ENCODE measurements around the gene WDSUB1.

The WDSUB1 gene

DNA sequence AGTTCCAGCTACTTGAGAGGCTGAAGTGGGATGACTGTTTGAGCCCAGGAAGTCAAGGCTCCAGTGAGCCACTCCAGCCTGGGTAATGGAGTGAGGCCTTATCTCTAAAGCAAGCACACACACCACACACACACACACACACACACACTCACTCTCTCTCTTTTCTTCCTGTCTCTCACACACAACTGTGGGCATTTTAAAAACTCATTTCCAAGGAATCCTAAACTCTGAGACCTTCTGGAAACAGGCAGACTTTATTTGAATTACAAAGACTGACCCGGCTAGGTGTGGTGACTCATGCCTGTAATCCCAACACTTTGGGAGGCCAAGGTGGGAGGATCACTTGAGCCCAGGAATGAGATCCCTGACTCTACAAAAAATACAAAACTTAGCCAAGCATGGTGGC is 21.3 kb downstream of the WDSUB1 start:
- no peak for DNase-seq (ENCODE audit: low spot score)

DNA sequence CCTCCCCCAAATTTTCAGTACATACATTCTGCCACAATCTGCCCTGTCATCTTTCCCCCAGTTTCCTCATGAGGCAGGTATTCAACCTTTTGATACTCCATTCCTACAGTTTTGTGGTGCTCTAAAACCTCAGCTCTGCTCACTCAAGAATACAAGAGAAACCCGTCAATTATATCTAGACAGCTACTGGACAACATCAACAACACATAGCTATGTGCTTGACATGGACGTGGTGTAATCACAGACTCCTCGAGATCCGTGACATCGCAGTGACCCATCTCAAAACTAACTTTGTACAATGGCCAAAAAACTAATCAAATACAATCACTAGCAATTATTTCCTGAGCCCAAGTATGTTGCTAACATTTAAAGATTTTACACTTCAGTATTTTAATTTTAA is 23.6 kb downstream of the WDSUB1 start:
- DNase-seq (ENCODE audit: low spot score) = no peak

DNA sequence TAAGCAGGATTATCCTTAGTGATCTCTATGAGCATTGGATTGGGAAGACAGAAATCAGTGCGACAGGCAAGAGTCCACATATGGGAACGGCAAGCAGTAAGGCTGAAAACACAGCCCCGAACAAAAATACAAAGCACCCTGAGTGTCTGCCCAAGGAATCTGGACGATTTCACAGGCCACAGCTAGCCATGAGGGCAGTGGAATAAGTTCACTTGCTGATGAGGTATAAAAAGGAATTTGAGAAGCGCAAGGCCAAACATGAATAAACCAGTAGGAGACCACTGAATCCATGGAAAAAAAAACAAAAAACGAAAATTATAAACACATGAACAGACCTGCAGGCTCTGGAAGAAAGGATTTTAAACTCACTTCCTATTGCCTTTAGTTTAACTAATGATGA is 24.3 kb downstream of the WDSUB1 start:
- no peak for DNase-seq (ENCODE audit: low spot score)

DNA sequence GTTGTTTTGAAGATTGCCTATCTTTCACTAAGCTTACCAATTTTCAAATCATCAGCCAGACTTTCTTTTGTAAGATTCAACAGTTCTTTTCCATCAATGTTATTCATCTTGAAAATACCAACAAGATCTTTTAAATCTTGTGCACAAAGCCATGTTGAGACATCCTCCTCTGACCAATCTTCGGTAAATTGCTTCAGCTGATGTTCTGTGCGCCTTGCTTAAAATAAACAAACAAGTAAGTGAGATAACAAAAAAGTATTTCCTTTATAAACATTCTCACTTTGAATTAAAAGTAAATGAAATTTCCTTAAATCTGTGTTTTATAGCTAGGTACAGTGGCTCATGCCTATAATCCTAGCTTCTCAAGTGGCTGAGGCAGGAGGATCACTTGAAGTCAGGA is 30.3 kb downstream of the WDSUB1 start:
- no peak for DNase-seq (ENCODE audit: low spot score)

DNA sequence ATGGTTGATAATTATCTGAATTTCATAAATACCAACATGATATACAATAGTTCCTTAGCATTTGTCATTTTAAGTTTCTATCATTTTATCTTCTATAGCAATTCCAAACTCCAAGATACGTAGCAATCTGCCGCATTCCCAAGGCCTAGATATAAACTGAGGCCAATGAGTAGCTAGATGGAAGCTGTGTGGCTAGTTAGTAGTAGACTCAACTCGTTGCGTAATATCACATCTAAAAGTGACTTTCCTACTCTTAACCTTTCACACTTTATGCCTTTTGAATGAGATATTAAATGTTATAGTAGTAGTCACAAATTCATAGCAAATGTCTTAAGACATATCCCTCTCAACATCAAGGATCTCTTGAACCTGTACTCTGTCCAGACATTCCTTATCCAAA is 33.6 kb downstream of the WDSUB1 start:
- DNase-seq (ENCODE audit: low spot score) = no peak

DNA sequence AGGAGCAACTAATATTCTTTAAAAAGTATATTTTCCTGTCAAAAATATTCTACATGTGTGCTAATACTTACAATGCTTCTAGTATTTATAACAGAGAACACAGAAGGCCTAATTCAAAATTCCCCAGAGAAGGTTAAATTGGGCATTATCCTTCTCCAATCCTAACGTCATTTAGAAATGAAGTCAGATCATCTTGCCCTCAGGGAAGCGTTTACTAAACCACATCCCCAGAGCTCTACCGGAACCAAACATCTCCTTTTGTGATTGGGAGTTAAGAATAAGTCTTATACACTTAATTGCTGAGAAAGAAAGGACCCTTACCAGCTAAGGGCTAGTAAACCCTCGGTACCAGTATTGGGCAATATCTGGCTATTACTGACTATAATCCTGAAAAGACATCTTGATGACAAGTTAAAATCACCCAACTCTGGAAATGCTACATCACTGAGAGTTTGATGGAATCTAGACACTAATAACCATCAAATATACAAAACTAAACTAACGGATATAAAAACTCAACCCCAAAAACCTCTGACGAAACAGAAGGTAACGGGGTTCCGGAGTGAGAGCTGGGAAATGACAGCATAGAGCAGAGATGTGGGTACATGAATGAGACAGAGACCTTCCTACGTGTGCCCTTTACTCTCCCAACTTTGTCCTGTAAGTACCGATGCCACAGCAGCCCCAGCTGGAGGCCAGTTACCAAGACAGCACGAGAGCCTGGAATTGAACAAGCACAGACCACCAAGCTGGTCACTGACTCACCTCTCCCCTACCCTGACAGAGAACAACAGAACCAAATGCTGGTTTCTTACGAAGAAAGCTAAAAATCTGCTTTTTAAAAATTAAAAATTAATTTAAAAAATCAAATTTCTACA is 35.0 kb downstream of the WDSUB1 start:
- no peak for DNase-seq (ENCODE audit: low spot score)

GRCh38 chr2:159249990-159250715 is 36.4 kb downstream of the WDSUB1 start:
- DNase-seq (ENCODE audit: low spot score) = peak; percentile 29

DNA sequence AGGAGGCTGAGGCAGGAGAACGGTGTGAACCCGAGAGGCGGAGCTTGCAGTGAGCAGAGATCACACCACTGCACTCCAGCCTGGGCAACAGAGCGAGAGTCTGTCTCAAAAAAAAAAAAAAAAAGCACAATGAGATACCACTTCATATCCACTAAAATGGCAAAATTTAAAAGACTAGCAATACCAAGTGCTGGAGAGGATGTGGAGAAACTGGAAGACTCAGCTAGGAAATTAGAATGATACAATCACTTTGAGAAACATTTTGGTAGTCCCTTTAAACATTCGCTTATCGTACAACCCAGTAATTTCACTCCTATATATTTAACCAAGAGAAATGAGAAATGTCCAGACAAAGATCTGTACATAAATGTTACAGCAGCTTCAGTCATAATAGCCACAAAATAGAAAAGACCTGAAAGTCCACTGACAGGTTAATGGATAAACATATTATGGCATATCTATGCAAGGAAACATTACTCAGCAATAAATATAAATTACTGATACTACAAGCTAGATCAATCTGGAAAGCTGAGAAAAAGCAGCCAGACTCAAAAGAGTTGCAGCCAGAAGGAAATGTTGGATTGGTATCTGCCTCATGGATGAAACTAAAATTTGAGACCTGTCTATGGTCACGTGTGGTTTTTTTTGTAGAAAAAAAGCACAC is 40.0 kb downstream of the WDSUB1 start:
- no peak for DNase-seq (ENCODE audit: low spot score)

GRCh38 chr2:159243529-159243928 is 43.0 kb downstream of the WDSUB1 start:
- no peak for DNase-seq (ENCODE audit: low spot score)

DNA sequence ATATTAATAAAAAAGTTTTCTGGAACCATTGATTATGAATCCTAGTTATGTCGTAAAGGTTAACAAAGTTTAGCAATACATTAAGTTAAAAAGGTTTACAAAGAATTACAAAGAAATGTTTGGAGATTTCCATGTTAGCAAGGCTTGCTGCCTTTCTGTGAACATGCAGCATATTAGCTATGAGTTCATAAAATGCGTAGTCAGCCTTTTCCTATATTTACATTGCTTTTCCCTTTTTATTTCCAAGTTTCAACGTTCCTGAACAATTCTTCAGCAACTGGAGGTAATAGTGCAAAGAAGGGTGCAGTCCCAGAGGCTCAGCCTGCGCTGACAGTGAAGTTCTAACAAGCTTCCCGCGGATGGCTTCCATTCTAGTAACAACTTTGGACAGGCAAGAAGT is 51.6 kb downstream of the WDSUB1 start:
- DNase-seq (ENCODE audit: low spot score) = no peak

DNA sequence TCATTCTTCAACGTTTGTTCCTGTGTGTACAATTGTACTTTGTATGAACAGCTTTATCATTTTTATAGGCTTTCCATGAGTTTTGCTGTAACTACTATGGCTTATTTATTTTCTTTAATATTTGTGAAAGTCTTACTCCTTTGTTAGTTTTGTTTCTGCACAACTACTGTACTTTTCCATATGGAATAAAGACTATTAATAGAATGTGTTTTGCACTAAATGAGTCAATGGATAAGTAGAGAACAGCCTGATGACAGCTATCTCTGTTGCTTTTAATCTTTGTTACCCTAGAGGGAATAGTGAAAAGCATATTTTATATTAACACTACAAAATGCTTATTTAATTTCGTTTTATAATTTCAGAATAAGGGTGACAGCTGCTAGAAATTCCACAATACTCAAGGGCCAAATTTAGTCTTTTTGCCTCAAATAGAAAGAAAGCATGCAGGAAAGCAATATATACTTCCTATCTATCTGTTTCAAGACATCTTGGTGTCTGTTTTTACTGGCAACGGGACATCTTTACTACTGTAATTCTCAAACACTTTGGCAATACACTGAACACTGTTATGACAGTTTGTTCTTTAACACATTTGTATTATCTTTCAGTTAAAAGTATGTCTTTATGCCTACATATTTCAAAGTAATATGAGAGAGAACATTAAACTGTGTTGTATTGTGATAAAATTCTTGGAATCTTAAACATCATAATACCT is 53.9 kb downstream of the WDSUB1 start:
- no peak for DNase-seq (ENCODE audit: low spot score)

DNA sequence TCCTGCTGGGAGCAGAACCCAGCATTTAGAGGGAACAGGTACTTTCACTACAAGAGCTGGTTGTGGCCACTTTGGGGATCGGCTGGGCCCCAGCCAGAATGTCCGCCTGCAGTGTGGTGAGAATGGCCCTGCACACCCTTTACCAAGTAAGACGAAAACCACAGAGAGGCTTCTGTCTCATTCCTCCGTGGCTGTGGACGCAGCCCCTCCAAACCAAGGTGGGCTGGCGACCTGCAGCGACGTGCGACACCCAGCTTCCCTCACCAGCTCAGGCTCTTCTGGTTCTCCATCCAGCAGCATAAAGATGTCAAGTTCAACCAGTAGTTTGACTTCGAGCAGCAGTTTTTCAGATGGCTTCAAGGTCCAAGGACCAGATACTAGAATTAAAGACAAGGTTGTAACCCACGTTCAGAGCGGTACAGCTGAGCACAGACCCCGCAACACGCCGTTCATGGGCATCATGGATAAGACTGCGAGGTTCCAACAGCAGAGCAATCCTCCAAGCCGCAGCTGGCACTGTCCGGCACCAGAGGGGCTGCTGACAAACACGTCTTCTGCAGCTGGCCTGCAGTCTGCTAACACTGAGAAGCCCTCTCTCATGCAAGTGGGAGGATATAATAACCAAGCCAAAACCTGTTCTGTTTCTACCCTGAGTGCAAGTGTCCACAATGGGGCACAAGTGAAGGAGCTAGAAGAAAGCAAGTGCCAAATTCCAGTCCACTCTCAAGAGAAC is 56.2 kb downstream of the WDSUB1 start:
- no peak for DNase-seq (ENCODE audit: low spot score)

- no peak for DNase-seq (ENCODE audit: low spot score)
Measured at GRCh38 chr2:159229476-159230144, 56.9 kb downstream of the WDSUB1 start.

- peak; percentile 63 for DNase-seq (ENCODE audit: low spot score)
Measured at GRCh38 chr2:159228081-159228581, 58.4 kb downstream of the WDSUB1 start.

DNA sequence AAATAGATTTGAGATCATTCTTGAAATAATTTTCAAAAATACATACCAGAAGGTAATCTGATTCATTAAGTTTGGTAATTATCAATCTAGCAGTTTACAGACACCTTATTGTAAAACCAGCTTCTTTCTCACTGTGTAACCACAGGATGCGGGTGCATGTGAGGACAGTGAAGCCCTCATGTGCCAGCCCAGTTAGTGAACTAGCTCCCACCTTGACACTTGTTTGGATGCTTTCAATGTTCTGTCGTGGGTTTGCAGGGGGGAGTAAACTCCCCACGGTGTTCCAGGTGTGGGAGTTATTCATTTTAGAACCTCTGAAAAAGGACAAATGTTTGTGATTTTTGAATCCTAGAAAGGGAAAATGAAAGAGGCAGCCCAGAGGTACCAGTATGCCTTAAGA is 59.0 kb downstream of the WDSUB1 start:
- no peak for DNase-seq (ENCODE audit: low spot score)

- no peak for DNase-seq (ENCODE audit: low spot score)
Measured at GRCh38 chr2:159226608-159227385, 59.7 kb downstream of the WDSUB1 start.

DNA sequence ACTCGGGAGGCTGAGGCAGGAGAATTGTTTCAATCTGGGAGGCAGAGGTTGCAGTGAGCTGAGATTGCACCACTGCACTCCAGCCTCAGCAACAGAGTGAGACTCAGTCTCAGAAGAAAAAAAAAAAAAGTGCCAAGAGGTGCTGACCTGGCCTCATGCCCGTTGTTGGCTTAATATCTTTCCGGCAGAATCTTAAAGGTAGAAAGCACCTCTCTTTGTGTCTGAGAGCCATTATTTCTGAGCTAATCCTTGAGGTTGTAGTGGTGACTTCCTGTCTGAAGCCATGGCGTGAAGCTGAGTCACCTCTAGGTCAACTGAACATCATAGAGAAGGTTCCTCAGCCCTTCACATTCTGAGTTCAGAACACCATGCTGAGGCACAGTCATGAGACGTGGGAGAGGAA is 60.4 kb downstream of the WDSUB1 start:
- DNase-seq (ENCODE audit: low spot score) = no peak

- DNase-seq (ENCODE audit: low spot score) = no peak
Measured at GRCh38 chr2:159225025-159226016, 61.2 kb downstream of the WDSUB1 start.
